NK-92 (cell line): Measurements from ENCODE around the gene CDH4.

Source experiments
- DNase-seq: peaks from one replicate; lab custom pipeline; 2025; ENCODE audit not compliant: unreplicated experiment; lab: John Stamatoyannopoulos, UW

The CDH4 gene

GRCh38 chr20:61767761-61768494, 515.9 kb downstream of the CDH4 start:
- no peak for DNase-seq

GRCh38 chr20:61768571-61769285, 516.7 kb downstream of the CDH4 start:
- DNase-seq = no peak

GRCh38 chr20:61769286-61769832, 517.3 kb downstream of the CDH4 start:
- no peak for DNase-seq

GRCh38 chr20:61770113-61770585, 518.1 kb downstream of the CDH4 start:
- no peak for DNase-seq

- DNase-seq = no peak
Observed at GRCh38 chr20:61771805-61772350, 519.8 kb downstream of the CDH4 start.

GRCh38 chr20:61772828-61773631, 521.0 kb downstream of the CDH4 start:
- no peak for DNase-seq

GRCh38 chr20:61773926-61774587, 522.0 kb downstream of the CDH4 start:
- no peak for DNase-seq

GRCh38 chr20:61775423-61775822, 523.4 kb downstream of the CDH4 start:
- DNase-seq = no peak

GRCh38 chr20:61776491-61777075, 524.5 kb downstream of the CDH4 start:
- DNase-seq = no peak

GRCh38 chr20:61777773-61778494, 525.9 kb downstream of the CDH4 start:
- no peak for DNase-seq

GRCh38 chr20:61778495-61778863, 526.4 kb downstream of the CDH4 start:
- DNase-seq = no peak

GRCh38 chr20:61779176-61779965, 527.3 kb downstream of the CDH4 start:
- DNase-seq = no peak

- no peak for DNase-seq
Observed at GRCh38 chr20:61780066-61780465, 528.0 kb downstream of the CDH4 start.

- no peak for DNase-seq
Observed at GRCh38 chr20:61784801-61785566, 532.9 kb downstream of the CDH4 start.

- no peak for DNase-seq
Observed at GRCh38 chr20:61785567-61785816, 533.4 kb downstream of the CDH4 start.

GRCh38 chr20:61786230-61786629, 534.2 kb downstream of the CDH4 start:
- DNase-seq = no peak

GRCh38 chr20:61788343-61788742, 536.3 kb downstream of the CDH4 start:
- DNase-seq = no peak

- DNase-seq = no peak
Observed at GRCh38 chr20:61789329-61789728, 537.3 kb downstream of the CDH4 start.
